Activated CD4-positive, alpha-beta T cell treated with anti-CD3 and anti-CD28 coated beads, Interleukin-2, Interleukin-4, amounts not matched to agents 100 ng/mL and 50 ng/mL, durations not matched to agents 16 hours and 8 hours (primary cell): ENCODE measurements around the gene TEX101.

Experiments used
- DNase-seq: peaks from one replicate; pipeline ENCODE4 v3.0.0-alpha.2; 2020; ENCODE audit warnings: low spot score

The TEX101 gene

DNA sequence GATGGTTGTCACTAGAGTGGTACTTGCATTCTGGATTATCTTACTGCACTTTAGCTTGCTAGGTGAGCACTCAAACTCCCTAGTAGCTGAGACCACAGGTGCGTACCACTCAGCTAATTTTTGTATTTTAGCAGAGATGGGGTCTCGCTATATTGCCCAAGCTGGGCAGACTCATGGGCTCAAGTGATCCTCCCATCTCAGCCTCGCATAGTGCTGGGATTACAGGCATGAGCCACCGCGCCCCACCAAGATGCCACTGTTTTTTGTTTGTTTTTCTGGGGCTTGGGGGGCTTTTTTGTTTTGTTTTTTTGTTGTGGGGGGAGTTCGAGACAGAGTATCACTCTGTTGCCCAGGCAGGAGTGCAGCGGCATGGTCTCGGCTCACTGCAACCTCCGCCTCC, 33.0 kb downstream of the TEX101 start:
- DNase-seq: no peak

DNA sequence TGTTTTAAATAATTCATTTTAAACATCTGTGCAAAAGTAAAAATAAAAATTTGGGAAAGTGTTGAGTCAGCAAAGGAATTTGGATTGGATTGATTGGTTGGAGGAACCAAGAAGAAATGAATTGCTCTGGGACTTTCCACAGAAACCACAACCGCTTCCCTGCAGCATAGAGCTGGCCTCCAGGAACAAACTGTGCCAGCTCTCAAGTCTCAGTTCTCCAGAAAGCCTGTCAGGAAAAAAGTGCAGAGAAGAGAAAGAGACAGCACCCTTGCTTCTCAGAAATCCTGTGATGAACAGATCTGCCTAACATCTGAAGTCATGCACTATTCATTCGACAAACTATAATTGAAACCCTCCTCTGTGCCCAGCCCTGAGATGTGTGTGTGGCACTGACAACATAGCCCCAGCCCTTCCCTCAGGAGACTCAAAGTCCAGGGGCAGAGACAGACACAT, 35.9 kb downstream of the TEX101 start:
- peak; percentile 23 for DNase-seq

DNA sequence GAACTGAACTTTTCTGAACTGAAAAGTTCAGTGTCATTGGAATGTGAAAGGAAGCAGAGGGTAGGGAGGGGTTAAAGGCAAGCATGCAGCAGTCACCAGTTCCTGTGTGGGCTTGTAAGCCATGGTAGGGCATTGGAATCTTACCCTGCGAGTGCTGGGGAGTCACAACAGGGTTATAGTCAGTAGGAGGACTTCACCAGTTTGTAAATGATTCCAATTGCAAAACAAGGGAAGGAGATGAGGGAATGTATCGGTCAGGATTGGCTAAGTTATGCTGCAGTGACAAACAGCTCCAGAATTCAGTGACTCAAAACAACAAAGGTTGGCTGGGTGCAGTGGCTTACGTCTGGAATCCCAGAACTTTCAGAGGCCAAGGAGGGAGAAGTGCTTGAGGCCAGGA, 37.9 kb downstream of the TEX101 start:
- no peak for DNase-seq

DNA sequence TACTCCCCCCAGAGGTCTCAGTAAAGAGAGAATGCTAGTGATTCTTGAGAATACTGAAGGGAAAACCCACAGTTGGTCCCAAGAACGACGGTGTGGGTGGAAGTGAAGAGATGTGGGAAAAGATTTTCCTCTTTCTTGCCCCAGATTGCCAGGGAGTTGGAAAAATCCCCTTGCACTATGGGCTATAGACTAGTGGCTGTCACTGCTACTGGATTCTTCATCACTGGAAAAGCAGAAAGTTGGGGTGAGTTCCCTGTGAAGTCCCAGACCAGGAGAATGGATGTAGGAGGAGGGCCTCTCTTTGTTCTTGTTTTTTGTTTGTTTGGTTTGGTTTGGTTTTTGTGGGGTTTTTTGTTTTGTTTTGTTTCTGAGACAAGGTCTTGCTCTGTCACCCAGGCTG, 39.3 kb downstream of the TEX101 start:
- DNase-seq: no peak

DNA sequence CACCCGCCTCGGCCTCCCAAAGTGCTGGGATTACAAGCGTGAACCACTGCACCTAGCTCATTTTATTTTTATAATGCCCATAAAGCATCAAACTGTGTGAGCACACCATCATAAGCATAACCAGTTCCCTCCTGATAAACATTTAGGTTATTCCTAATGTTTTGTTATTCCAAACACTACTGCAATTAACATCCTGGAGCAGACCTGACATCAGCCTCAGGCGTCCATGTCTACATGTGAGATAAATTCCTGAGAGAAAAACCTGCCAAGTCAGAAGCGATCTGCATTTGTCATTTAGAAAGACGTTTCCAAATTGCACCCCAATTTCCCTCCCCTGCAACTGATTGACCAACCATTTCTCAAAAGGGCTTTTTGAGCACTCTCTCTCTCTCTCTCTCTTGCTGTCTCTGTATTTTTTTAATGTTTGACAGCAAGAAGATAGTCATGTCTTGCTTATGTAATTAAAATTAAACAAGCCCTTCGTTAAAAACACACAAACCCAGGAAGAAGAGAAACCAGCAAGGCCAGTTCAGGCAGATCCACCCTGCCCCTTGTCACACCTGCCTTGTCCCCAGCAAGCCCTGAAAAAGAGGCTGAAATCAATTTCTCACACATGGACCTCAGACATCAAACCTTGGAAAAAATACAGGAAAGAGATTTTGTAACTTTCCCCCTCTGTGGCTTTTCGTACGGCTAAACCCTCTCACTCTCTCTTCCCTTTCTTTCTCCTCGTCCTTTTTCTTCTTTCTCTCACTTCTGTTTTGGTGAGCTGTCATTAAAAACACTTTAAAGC, 40.8 kb downstream of the TEX101 start:
- no peak for DNase-seq

DNA sequence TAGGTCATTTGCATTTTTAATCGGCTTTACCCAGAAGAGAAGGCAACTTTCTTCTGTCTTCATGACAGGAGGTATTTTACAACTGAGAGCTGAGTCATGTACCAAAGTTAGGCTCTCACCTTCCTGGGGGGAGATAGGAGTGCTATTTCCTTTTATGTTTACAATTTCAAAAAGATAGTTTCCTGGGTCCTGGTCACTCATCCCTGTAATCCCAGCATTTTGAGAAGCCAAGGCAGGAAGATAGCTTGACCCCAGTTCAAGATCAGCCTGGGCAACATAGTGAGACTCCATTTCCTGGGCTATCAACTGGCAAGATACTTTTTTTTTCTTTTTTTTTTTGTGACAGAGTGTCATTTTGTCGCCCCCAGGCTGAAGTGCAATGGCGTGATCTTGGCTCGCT, 43.1 kb downstream of the TEX101 start:
- DNase-seq: no peak

DNA sequence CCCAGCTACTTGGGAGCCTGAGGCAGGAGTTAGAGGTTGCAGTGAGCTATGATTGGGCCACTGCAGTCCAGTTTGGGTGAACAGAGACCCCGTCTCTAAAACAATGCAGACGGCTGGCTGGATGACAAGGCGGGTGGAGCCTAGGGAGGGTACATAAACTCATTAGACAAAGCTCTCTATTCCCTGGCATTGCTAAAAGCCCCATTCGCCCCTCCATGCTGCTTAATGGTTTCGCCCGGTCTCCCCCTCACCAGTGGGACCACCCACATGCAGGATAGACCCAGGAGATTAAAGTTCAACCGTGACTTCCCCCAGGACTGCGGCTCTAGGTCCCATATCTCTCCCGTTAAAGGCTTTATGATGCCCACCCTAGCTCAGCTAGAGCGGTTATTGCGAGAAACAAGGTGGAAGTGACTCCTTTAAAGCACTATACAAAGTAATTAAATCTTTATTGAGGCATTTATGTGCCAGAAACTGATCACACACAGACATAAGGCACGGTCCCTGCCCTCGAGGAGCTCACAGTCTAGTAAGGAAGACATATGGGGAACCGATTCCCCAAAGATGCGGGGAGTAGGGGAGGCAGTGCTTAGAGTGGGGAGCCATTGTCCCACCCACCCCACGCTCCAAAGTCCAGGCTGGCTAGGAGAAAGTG, 45.8 kb downstream of the TEX101 start:
- DNase-seq: no peak

DNA sequence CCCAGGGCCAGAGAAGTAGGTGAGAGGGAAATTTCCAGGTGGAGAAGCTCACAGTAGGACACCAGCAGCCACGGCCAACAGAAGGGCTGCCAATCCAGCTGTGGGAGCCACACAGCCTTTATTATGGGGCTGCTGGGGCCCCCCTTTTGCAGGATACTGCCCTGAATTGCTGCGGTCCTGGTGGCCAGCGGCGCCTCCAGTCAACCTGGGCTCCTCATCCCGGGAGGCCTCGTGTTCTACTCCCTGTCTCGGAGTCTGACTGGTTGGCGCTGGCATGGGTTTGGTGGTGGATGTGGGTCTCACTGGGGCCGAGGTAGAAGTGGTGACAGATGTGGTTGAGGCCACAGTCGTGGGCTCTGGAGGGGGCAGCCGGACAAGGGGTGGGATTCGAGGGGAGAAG, 46.6 kb downstream of the TEX101 start:
- DNase-seq: no peak

DNA sequence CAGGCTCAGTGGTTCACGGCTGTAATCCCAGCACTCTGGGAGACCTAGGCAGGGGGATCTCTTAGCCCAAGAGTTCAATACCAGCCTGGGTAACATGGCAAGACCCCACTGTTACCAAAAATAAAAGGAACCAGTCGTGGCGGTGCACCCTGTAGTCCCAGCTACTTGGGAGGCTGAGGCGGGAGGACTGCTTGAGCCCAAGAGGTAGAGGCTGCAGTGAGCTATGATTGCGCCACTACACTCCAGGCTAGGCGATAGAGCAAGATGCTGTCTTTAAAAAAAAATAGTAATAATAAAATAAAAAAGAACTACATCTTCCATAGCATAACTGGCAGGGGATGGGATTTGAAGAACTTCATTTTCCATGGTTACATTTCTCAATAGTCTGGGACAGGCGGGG, 47.7 kb downstream of the TEX101 start:
- DNase-seq: no peak

DNA sequence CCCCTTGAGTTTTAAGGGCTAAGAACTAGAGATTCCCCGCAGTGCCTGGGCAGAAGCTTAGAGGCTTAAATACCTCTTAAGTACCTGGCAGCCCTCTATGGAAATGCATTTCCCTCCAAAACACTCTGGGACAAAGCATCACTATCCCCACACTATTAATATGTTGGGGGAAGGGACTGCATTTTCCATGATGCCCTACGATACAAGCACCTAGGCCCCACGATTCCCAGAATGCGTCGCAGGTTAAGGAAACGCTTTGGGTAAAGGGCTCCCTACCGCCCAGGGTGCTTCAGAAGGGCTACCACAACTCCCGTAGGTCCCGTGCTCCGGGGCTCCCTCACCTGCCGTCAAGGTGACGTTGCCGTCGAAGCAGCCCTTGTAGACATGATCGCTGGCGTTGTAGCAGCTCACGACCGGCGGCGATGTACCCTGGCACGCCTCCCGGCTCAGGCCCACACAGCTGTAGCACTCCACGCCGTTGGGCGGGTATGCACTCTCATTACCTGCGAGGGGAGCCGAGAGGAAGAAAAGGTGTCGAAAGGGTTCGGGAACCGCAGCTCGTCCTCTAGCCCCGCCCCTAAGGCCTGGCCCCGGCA, 48.2 kb downstream of the TEX101 start:
- DNase-seq: no peak

DNA sequence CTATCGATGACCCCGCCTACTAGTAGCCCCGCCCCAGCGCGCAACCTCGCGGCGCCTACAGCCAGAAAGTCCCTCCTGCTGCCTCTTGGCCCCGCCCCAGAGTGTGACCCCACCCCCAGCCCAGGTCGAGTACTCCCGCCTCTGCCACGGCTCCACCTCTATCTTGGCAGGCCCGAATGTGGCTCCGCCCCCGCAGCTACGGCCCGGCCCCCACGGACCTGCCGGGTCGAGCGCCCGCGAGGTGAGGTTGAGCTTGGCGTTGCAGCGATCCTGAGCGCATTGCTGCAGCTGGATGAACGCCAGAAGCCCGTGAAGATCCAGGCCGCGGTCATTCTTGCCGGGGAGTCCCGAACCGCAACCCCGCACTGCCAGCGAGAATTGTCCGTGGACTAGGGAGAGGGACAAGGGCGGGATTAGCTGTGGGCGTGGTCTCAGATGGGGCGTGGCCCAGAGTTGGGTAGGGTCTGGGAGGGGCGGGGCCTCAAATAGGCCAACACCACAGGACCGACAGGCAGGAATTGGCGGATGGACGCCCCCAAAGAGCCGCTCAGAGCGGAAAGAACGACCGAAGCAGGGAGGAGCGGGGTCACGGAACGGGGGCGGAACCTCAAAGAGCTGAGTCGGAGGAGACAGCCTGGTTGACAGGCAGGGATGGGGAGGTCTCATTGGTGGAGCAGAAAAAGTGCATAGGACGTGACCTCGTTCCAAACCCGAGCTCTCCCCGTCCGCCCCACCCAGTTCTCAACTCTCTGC, 48.9 kb downstream of the TEX101 start:
- DNase-seq: peak; percentile 98

DNA sequence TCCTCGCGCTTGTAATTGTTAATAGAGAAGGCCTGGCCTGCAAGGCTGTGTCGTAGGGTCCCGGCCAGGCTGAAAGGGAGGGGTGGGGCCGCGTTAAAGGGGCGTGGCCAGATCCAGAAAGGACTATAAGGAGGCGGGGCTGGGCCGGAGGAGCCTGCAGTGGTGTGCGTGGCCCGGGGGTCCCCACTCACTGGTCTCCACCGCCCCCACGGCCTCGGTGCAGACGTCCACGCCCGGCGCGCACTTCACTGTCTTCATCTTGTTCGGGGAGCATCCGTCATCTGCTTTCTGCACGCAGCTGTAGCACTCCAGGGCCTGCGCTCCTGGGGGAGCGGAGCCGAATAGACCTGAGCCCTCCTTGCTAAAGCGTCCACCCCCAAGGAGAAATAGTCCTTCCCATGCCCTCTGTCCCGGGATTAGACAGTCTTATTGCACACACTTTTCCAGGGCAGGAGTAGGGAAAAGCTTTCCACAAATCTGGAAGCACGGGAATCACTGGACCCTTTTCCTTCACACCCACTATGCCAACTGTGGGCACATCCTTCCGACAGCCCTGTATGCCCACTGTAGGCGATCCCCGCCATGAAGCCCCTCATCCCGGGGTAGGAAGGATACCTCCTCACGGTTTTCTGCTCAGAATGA, 49.6 kb downstream of the TEX101 start:
- no peak for DNase-seq

DNA sequence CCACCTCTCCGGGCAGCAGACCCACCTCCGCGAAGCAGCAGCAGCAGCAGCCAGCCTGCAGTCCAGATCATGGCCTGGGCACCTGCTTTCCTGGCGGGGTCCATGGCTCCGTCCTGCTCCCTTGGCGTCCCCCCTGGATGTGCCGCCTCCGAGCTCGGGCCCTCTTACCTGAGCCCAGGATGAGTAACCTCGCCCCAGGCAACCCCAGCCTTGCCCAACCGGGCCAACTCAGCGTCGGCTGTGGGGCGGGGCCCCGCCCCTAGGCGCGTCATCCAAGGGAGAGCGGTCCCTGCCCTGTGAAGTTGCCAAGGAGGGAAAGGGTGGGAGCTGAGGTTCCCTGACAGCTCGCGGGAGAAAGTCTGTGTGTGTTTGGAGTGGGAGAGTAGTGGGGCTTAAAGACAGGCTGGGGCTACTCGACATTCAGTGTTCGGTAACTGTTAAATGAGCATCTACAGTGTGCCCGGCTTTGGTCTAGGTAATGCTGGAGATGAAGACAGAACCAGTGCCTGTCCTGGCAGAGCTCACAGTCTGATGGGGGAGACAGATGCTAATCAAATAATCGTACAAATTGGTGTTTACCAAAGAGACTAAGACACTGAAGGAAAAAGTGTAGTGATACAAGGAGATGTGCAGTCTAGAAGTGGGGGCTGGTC, 50.9 kb downstream of the TEX101 start, which contains the start of gene LYPD3:
Gene LYPD3, minus strand, starts transcription at position 141 of the 653 bp plus-strand sequence. Its CDS starts 37 bp downstream, at position 104.
- no peak for DNase-seq

DNA sequence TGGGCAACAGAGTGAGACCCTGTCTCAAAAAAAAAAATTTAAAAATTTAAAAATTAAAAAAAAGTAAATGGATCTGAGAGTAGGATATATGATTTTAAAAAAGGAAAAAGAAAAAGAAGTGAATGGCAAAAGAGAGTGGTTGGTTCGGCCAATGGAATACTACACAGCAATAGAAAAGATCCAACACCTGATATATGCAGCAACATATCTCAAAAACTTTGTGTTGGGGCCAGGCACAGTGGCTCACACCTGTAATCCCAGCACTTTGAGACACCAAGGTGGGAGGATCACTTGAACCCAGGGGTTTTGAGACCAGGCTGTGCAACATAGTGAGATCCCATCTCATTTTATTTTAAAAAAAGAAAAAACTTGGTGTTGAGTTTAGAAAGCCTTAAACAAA, 52.1 kb downstream of the TEX101 start:
- no peak for DNase-seq

DNA sequence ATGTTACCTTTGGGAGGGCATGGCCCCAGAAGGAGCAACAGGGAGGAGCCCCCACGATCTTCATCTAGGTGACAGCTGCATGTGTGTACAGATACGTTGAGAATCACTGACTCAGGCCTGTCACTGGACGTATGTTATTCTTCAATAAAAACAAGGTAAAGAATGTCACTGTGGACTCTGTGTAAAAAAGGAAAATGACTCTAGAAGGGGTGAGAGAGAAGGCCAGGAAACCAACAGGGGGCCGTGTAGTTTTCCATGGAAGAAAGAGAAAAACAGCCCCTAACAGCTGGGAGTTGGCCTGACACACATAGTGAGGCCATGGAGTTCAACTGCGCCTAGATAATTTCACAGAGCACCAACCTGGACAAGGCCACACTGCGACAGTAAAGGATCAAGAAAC, 52.6 kb downstream of the TEX101 start:
- DNase-seq: no peak

DNA sequence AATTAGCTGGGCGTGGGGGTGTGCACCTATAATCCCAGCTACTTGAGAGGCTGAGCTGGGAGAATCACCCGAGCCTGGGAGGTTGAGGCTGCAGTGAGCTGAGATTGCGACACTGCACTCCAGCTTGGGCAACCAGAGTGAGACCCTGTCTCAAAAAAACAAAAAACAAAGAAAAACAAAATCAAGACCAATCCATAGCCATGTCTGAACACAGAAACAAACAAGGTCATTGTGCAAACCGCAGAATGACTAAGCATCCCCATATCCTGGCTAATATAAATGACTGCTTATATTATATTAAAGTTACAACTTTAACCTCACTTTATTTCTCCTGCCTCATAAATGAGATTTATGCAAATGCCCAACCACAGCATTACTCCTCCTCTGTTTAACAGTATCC, 53.0 kb downstream of the TEX101 start:
- DNase-seq: no peak
